ENCODE measurements around the gene EMC1. TPM values are rescaled to one million over a fixed set of nuclear protein-coding genes. Genes with fewer than 3 reads are reported as not detected.
"Not testable (repeated sequence)": the region's sequence is repeated elsewhere in the genome, so short reads cannot be mapped to it uniquely, and the experiment has no call there.

Gene EMC1
- total RNA-seq, 6 experiments from 2014 or later = 18.6 to 32.7 (median 25.3) TPM

- no peak overlapping the region for H3K4me3 ChIP-seq
- H3K9me3 ChIP-seq = no peaks in the 10 kb centered on the region
- no peak overlapping the region for H3K27ac ChIP-seq
- 86% methylated on average over 2 of the region's 9 CpGs for WGBS (ENCODE audit: insufficient coverage, low coverage, low lambda C conversion rate, missing lambda C conversion rate)
- intact Hi-C loops (cut with DNase I) = no loop called here
- no peaks in the 10 kb centered on the region for H3K27me3 ChIP-seq
- DNase-seq (no peak), ATAC-seq (no peak)
- no peak for TF ChIP-seq POLR2A (IDR thresholded peaks at IDR 0.05)
- H3K36me3 ChIP-seq = peaks cover 0 to 27% (median 13%) of the 10 kb centered on the region in 4 donors
- peaks cover 0 to 15% (median 5%) of the 10 kb centered on the region in 4 donors for H3K4me1 ChIP-seq
Observed at GRCh38 chr1:19283891-19284290, 32.6 kb upstream of the EMC1 start.

GRCh38 chr1:19274636-19275035, 23.3 kb upstream of the EMC1 start:
- DNase-seq (peak; percentile 52 to 75 (median 69)), ATAC-seq (peak in 2 of 4 donors; percentile 13 to 20)
- WGBS (ENCODE audit: insufficient coverage, low coverage, low lambda C conversion rate, missing lambda C conversion rate) = 48% methylated on average over 5 of the region's 5 CpGs
- intact Hi-C loops (cut with DNase I) = no loop called here
- H3K27me3 ChIP-seq = no peaks in the 10 kb centered on the region
- peaks cover 0 to 33% (median 3%) of the 10 kb centered on the region in 4 donors for H3K4me1 ChIP-seq
- peak overlapping the region; percentile 91 to 97 (median 93) for H3K27ac ChIP-seq
- H3K9me3 ChIP-seq = no peaks in the 10 kb centered on the region
- H3K36me3 ChIP-seq = peaks cover 0 to under 1% (median 0%) of the 10 kb centered on the region in 4 donors
- peak overlapping the region; percentile 64 to 81 (median 64) for H3K4me3 ChIP-seq
- no peak for TF ChIP-seq POLR2A (IDR thresholded peaks at IDR 0.05)
- no peak for TF ChIP-seq CTCF (IDR thresholded peaks at IDR 0.05)

DNA sequence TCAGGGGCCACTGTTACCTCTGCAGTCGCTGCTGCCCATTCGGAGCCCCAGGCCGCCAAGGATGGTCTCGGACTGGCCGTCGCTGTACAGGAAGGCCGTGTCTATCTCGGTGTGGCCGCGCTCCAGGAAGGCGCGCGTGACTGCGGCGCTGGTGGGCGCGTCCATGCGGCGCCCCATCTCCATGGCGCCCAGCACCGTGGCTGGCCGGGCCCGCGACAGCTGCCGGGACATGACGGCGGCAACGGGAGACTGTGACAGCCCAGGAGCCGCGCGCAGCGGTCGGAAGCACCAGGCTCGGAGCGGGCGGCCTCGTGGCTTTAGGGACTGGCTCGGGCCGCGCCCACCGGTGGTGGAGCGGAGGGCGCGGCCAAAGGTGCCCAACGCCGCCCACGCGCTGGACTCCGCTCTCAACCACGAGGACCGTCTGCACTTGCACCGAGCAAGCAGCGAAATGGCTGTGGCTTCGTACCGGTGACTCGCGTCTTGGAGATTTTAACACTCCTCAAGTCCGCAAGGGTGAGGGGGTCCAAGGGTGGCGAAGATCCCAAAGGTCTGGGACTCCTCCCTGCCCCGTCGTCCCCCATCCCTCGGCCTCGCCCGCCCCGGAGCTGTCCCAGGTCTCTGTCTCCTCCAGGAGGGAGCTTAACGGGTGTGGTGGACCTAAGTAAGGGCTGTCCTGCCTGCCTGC, 22.7 kb upstream of the EMC1 start:
- H3K27ac ChIP-seq = peak overlapping the region; percentile 91 to 97 (median 93)

DNA sequence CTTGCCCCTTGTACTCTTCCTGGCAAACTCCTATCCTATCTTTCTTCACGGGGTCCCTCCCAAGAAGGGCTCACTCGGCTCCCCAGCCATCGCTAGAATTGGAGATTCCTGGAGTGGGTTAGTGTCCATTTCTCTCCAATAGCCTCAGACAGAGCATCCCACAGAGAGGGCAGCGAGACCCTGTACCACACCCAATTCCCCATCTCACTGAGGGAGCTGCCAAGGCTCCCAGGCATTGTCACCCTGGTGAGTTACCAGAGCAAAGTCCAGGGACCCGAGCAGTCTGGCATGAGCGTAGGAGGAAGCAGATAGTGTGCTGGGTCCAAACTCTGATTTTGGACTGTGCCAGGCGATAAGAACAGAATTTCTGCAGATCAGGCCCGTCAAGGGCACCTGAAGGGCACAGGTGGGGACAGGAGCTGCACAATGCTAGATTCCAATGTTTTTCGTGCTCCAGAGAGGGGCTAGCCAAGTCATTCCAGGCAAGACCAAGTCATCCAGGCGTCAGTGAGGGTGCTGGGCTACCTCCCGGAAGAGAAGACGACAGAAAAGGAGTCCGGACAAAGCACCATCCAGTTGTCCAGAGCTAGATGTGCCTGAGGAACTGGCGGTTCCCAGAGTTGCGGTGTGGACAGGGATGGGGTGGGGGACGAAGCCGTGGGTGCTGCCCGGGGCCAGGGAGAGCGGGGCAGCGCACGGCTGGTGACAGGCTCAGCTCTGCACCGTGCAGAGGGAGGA, 22.0 kb upstream of the EMC1 start:
- H3K4me1 ChIP-seq = peaks cover 0 to 34% (median 3%) of the 10 kb centered on the region in 4 donors
- H3K27ac ChIP-seq = peak overlapping the region; percentile 91 to 97 (median 93)
- no peaks in the 10 kb centered on the region for H3K9me3 ChIP-seq
- intact Hi-C loops (cut with DNase I) = no loop called here
- no peaks in the 10 kb centered on the region for H3K27me3 ChIP-seq
- TF ChIP-seq POLR2A (IDR thresholded peaks at IDR 0.05) (no peak), CTCF (IDR thresholded peaks at IDR 0.05) (no peak)
- DNase-seq (peak; percentile 76 to 92 (median 84)), ATAC-seq (peak; percentile 62 to 76 (median 67))
- H3K4me3 ChIP-seq = peak overlapping the region; percentile 64 to 81 (median 64)
- H3K36me3 ChIP-seq = peaks cover 0 to 15% (median 6%) of the 10 kb centered on the region in 4 donors
- 21% methylated on average over 14 of the region's 22 CpGs for WGBS (ENCODE audit: insufficient coverage, low coverage, low lambda C conversion rate, missing lambda C conversion rate)

More for the DNA sequence above, 22.7 kb upstream of the EMC1 start:
- whole genome bisulfite sequencing (ENCODE audit: insufficient coverage, low coverage, low lambda C conversion rate, missing lambda C conversion rate) = 5% methylated on average over 8 of the region's 66 CpGs
- H3K27me3 ChIP-seq; H3K9me3 ChIP-seq; H3K36me3 ChIP-seq; intact Hi-C loops (cut with DNase I): not testable (repeated sequence)
- Histone ChIP-seq H3K4me1 (peaks cover 0 to 34% (median 3%) of the 10 kb centered on the region in 4 donors), H3K4me3 (peak overlapping the region; percentile 64 to 81 (median 64))
- peak; percentile 82 to 87 (median 87) for DNase-seq
- ATAC-seq = peak; percentile 61 to 84 (median 78)
- TF ChIP-seq POLR2A (IDR thresholded peaks at IDR 0.05) = peak; percentile 70

- Histone ChIP-seq H3K27ac (peak overlapping the region; percentile 91 to 97 (median 93)), H3K4me3 (peak overlapping the region; percentile 64 to 81 (median 64)), H3K4me1 (peaks cover 0 to 34% (median 3%) of the 10 kb centered on the region in 4 donors), H3K27me3 (no peaks in the 10 kb centered on the region), H3K36me3 (peaks cover 0 to 23% (median 11%) of the 10 kb centered on the region in 4 donors), H3K9me3 (no peaks in the 10 kb centered on the region)
- TF ChIP-seq POLR2A (IDR thresholded peaks at IDR 0.05) (no peak), CTCF (IDR thresholded peaks at IDR 0.05) (no peak)
- ATAC-seq (no peak), DNase-seq (no peak)
- intact Hi-C loops (cut with DNase I) = no loop called here
Observed at GRCh38 chr1:19272064-19272463, 20.7 kb upstream of the EMC1 start.

DNA sequence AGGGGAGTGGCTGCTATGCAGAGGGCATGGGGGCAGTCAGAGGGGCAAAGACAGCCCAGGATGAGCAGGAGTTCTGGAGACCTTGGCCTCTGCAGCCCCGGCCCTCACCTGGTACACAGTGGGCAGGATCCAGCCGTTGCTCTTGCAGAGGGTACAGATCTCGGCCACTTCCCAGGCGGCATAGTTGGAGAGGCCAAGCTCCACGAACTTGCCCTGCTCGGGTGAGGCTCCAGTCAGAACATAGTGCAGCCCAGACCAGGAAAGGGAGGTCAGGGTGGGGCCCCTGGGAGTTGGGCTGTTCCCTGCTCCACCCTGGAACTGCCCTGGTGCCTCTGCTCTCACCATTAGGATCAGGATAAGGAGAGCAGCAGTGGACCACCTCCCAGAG, 19.0 kb upstream of the EMC1 start:
- WGBS (ENCODE audit: insufficient coverage, low coverage, low lambda C conversion rate, missing lambda C conversion rate) = no CpG with 5 or more reads among the region's 6 CpGs
- intact Hi-C loops (cut with DNase I); DNase-seq; H3K9me3 ChIP-seq; H3K27me3 ChIP-seq: not testable (repeated sequence)
- ATAC-seq = peak; percentile 7 to 23 (median 13)
- Histone ChIP-seq H3K4me1 (peaks cover 0 to 34% (median 3%) of the 10 kb centered on the region in 4 donors), H3K4me3 (peak overlapping the region in 1 of 3 donors; percentile 81), H3K27ac (peak overlapping the region; percentile 91 to 97 (median 93)), H3K36me3 (peaks cover 0 to 39% (median 19%) of the 10 kb centered on the region in 4 donors)

DNA sequence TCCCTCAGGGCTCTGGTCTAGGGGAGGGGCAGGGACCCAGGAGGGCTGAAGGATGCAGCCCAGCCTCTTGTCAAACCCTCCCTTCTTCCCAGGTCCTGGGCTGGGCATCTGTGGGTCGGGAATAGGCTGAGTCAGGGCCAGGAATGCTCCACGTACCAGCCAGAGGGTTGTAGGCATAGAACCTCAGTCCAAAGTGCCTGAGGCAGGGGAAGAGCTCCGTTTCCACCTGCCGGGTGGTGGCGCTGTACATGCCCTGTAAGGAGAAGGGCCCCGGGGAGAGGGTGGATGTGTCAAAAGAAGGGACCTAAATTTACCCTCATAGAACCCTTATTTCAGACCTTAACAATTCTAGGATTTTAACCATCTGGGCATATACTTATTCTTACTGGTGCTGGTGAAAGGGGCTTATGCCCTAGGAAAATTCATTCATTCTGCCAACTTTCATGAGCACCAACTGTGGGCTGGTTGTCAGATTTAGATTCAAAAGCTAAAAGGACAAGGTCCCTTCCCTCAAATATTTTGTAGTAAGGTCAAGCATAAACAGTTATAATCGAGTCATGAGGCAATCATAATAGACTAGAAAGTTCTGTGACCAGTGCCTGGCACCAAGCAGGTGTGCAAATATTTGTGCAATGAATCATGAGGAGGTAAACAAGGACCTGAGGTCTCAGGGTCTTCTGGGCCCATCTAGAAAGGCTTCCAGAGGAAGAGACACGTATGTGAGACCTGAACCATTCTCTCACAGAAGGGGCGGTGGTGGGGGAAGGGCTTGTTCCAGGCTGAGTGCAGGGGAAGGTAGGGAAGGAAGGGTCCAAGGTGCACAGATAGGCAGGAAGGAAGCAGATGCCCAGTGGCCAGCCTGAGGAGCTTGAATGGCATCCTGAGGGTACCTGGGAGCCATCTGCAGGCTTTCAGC, 18.4 kb upstream of the EMC1 start:
- H3K4me1 ChIP-seq = peaks cover 0 to 27% (median 3%) of the 10 kb centered on the region in 4 donors
- H3K9me3 ChIP-seq; intact Hi-C loops (cut with DNase I); H3K4me3 ChIP-seq; H3K27me3 ChIP-seq; DNase-seq: not testable (repeated sequence)
- 42% methylated on average over 9 of the region's 9 CpGs for WGBS (ENCODE audit: insufficient coverage, low coverage, low lambda C conversion rate, missing lambda C conversion rate)
- peaks cover 0 to 40% (median 19%) of the 10 kb centered on the region in 4 donors for H3K36me3 ChIP-seq
- peak overlapping the region; percentile 91 to 97 (median 93) for H3K27ac ChIP-seq
- ATAC-seq = peak; percentile 35 to 55 (median 44)
